Gastroesophageal sphincter (tissue), 4 donors: ENCODE data around the gene VRK2. TPM values are rescaled to one million over a fixed set of nuclear protein-coding genes. Genes with fewer than 3 reads are reported as not detected.
"Not testable (repeated sequence)": the region's sequence is repeated elsewhere in the genome, so short reads cannot be mapped to it uniquely, and the experiment has no call there.

Source experiments
- ATAC-seq: fragments of 150-250 bp; one replicate; pipeline ENCODE4 v1.9.1; 2016; ENCODE audit warnings: mild to moderate bottlenecking, moderate library complexity
- H3K27ac ChIP-seq, 4 donors: fragments of 200-600 bp; sonication (generic) in 3 of 4; 1 replicate in 3 of 4; 2 replicates in 1 of 4; pipeline ENCODE4 v1.5.1; 2016 to 2019
- H3K27me3 ChIP-seq: fragments of 200-600 bp; sonication (generic); one replicate; pipeline ENCODE4 v1.5.1; 2019
- H3K36me3 ChIP-seq, 2 donors: fragments of 200-600 bp; sonication (generic); one replicate each; pipeline ENCODE4 v1.5.1; 2019; ENCODE audit warnings: control low read depth in 1 of 2
- H3K4me1 ChIP-seq, 3 donors: fragments of 200-600 bp; sonication (generic); 1 replicate in 2 of 3; 2 replicates in 1 of 3; pipeline ENCODE4 v1.5.1; 2016 to 2019; ENCODE audit warnings: control low read depth in 2 of 3
- H3K4me3 ChIP-seq, 2 donors: fragments of 200-600 bp; sonication (generic); one replicate each; pipeline ENCODE4 v1.5.1; 2019; ENCODE audit warnings: mild to moderate bottlenecking in 1 of 2, moderate library complexity in 1 of 2
- H3K9me3 ChIP-seq, 3 donors: fragments of 200-600 bp; sonication (generic); one replicate each; pipeline ENCODE4 v1.5.1; 2017 to 2019; ENCODE audit warnings: control low read depth in 2 of 3
- EP300 ChIP-seq: sonication (generic); formaldehyde crosslinking; IDR thresholded peaks from one replicate; pipeline ENCODE4 v1.6.1; 2017; ENCODE audit warnings: antibody characterized with exemption, mild to moderate bottlenecking
- POLR2A ChIP-seq, 2 donors: fragments of 450-650 bp; IDR thresholded peaks; one replicate each; pipeline ENCODE4 v1.6.1; 2017; ENCODE audit warnings: antibody characterized with exemption in 2 of 2, mild to moderate bottlenecking in 2 of 2, moderate library complexity in 1 of 2
- POLR2AphosphoS5 ChIP-seq: sonication (generic); formaldehyde crosslinking; IDR thresholded peaks from one replicate; pipeline ENCODE4 v1.6.1; 2017; ENCODE audit warnings: antibody characterized with exemption
- WGBS, 2 donors: methylation state at CpG; one replicate each; pipeline ENCODE4 v1.1.5; 2018; ENCODE audit warnings: low coverage in 1 of 2; 5-methylcytosine and 5-hydroxymethylcytosine counted together
- total RNA-seq, 4 donors: library from RNA; depleted of rRNA; stranded (reverse); fragments of >200 nt; gene quantifications; one replicate each; pipeline ENCODE4 v1.1.0, GENCODE V29; 2016
- TF ChIP-seq, protein P1 (sequence below), 4 experiments: fragments of 200-600 bp in 2 of 4; fragments of 450-650 bp in 2 of 4; sonication (generic) in 1 of 4; IDR thresholded peaks; one replicate each; pipeline ENCODE4 v1.5.1; 2017 to 2019; ENCODE audit warnings: antibody characterized with exemption in 4 of 4, mild to moderate bottlenecking in 2 of 4, moderate library complexity in 2 of 4

Gene VRK2
- total RNA-seq, 4 donors from 2014 or later = 27.5 to 34.4 (median 29.1) TPM

DNA sequence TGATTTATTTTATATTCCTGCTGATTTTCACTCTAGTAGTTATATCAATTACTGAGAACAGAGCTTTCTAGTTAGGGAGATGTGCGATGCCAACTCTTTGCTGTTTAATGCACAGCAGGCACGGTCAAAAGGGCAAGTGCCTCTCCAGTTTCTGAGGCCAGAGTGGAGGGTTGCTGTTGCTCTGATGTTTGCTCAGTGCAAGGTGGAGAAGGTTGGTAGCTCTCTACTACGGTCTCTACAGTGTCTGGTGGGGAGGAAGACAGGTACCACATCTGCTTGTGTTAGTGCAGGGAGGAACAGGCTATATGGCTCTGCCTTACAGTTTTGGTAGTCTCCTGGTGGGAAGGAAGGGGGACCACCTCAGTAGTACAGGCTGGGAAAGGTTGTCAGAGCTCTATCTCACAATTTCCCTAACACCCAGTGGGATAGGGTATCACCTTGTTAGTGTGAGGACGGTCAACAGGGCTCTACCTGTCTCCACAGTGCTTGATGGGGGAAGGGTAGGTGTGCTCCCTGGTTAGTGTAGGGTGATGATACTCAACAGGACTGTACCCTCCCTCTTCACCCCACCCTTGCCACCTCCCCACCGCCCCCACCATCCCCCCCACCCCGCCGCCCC, 108.7 kb downstream of the VRK2 start:
- no peak for ATAC-seq
- Histone ChIP-seq H3K36me3 (peaks cover 0 to 45% of the 10 kb centered on the region in 2 donors), H3K9me3 (no peaks in the 10 kb centered on the region), H3K27ac (no peak overlapping the region), H3K4me3 (no peak overlapping the region), H3K27me3 (no peaks in the 10 kb centered on the region), H3K4me1 (no peaks in the 10 kb centered on the region)
- WGBS, 2 donors = 63 to 100% methylated on average over 2 to 3 of the region's 7 CpGs
- no peak for TF ChIP-seq POLR2A (IDR thresholded peaks at IDR 0.05)
- TF ChIP-seq, protein P1, sequence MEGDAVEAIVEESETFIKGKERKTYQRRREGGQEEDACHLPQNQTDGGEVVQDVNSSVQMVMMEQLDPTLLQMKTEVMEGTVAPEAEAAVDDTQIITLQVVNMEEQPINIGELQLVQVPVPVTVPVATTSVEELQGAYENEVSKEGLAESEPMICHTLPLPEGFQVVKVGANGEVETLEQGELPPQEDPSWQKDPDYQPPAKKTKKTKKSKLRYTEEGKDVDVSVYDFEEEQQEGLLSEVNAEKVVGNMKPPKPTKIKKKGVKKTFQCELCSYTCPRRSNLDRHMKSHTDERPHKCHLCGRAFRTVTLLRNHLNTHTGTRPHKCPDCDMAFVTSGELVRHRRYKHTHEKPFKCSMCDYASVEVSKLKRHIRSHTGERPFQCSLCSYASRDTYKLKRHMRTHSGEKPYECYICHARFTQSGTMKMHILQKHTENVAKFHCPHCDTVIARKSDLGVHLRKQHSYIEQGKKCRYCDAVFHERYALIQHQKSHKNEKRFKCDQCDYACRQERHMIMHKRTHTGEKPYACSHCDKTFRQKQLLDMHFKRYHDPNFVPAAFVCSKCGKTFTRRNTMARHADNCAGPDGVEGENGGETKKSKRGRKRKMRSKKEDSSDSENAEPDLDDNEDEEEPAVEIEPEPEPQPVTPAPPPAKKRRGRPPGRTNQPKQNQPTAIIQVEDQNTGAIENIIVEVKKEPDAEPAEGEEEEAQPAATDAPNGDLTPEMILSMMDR (IDR thresholded peaks at IDR 0.05) = no peak
- no peak for TF ChIP-seq EP300
- TF ChIP-seq POLR2AphosphoS5 = no peak

DNA sequence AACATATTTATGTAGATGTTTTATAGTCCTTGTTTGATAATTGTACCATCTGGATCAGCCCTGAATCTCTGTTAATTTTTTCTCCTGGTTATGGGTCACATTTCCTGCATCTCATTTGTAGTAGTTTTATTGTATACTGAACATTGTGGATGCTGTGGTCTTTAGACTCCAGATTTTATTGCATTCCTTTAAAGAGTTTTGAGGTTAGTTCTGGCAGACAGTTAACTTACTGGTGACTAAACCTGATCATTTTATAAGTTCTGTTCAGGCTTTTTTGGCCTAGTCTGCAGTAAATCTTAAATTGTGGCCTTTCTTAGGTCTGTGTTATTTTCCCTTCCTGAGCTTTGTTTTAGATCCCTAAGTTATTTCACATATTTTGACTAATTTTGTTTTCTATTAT, 110.2 kb downstream of the VRK2 start:
- H3K36me3 ChIP-seq = peaks cover 0 to 60% of the 10 kb centered on the region in 2 donors
- no peaks in the 10 kb centered on the region for H3K4me1 ChIP-seq
- no peaks in the 10 kb centered on the region for H3K9me3 ChIP-seq
- H3K27ac ChIP-seq = no peak overlapping the region
- ATAC-seq = no peak
- no peaks in the 10 kb centered on the region for H3K27me3 ChIP-seq
- H3K4me3 ChIP-seq = no peak overlapping the region
- TF ChIP-seq POLR2A (IDR thresholded peaks at IDR 0.05) = no peak
- TF ChIP-seq EP300 = no peak
- TF ChIP-seq, protein P1 (IDR thresholded peaks at IDR 0.05) = no peak
- TF ChIP-seq POLR2AphosphoS5 = no peak

DNA sequence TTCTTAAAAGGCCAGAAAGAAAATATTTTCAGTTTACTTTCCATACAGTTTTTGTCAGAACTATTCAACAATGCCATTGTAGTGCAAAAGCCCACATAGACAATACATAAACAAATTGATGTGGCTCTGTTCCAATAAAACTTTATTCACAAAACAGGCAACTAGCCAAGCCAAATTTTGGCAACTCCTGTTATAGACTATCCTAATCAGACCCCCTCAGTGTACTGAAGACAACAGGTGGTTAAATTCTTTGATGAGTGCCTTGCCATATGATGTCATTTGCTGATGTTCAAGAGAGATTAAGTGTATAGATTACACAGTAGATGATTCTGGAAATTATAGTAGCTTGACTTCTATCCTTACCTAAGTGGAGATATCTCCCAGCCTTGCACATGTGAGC, 111.1 kb downstream of the VRK2 start:
- Histone ChIP-seq H3K27me3 (no peaks in the 10 kb centered on the region), H3K4me3 (no peak overlapping the region), H3K9me3 (no peaks in the 10 kb centered on the region), H3K36me3 (peaks cover 0 to 70% of the 10 kb centered on the region in 2 donors), H3K4me1 (no peaks in the 10 kb centered on the region), H3K27ac (no peak overlapping the region)
- no peak for ATAC-seq
- TF ChIP-seq, protein P1 (IDR thresholded peaks at IDR 0.05) = no peak
- TF ChIP-seq EP300 (no peak), POLR2AphosphoS5 (no peak), POLR2A (IDR thresholded peaks at IDR 0.05) (no peak)

DNA sequence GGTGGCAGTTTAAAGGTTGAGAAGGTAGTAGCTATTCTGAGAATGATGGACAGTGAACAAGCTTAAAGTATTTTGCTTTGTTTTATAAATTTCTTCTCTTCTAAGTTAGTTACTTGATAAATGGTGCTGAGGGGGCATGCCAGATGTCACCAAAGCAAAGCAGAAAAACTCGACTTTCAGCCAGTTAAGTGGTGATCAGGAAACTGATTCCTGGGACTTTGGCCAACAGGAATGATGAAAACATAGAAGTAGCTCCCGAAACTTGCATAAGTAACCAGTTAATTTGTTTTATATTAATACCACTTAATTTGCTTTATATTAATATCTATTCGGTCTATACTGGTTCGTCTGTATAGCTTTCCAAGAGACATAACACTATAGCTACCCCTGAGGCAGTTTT, 111.9 kb downstream of the VRK2 start:
- peaks cover 0 to 75% of the 10 kb centered on the region in 2 donors for H3K36me3 ChIP-seq
- no peak overlapping the region for H3K27ac ChIP-seq
- TF ChIP-seq, protein P1 (IDR thresholded peaks at IDR 0.05) = no peak
- TF ChIP-seq POLR2AphosphoS5 (no peak), POLR2A (IDR thresholded peaks at IDR 0.05) (no peak), EP300 (no peak)
- H3K4me1 ChIP-seq = no peaks in the 10 kb centered on the region
- WGBS, 2 donors = 74 to 85% methylated on average over 4 of the region's 4 CpGs
- no peaks in the 10 kb centered on the region for H3K27me3 ChIP-seq
- H3K9me3 ChIP-seq = no peaks in the 10 kb centered on the region
- H3K4me3 ChIP-seq = no peak overlapping the region
- ATAC-seq = no peak

DNA sequence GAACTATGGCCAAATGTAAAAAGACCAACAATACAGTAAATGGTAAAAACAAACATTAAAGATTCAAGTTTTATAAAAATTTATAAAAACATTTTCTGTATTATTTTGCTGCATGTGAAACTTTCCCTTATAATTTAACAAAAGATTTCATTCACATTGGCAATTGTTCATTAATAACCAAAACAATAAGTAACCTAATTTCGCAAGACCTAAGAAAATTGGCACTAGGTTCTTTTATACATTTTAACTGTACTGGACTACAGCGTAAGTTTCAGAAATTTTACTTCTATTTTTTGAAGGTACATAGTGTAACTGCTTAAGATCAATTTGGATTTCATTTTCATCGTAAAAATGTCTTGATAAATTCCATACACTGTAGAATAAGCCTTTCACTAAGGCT, 117.3 kb downstream of the VRK2 start:
- no peaks in the 10 kb centered on the region for H3K4me1 ChIP-seq
- no peak overlapping the region for H3K4me3 ChIP-seq
- ATAC-seq = no peak
- H3K9me3 ChIP-seq = no peaks in the 10 kb centered on the region
- H3K27me3 ChIP-seq = no peaks in the 10 kb centered on the region
- no peak overlapping the region for H3K27ac ChIP-seq
- no peak for TF ChIP-seq POLR2A (IDR thresholded peaks at IDR 0.05)
- TF ChIP-seq POLR2AphosphoS5 = no peak
- TF ChIP-seq, protein P1 (IDR thresholded peaks at IDR 0.05) = no peak
- no peak for TF ChIP-seq EP300
- peaks cover 0 to 48% of the 10 kb centered on the region in 2 donors for H3K36me3 ChIP-seq
- WGBS, 2 donors = 97 to 100% methylated on average over 3 of the region's 3 CpGs

DNA sequence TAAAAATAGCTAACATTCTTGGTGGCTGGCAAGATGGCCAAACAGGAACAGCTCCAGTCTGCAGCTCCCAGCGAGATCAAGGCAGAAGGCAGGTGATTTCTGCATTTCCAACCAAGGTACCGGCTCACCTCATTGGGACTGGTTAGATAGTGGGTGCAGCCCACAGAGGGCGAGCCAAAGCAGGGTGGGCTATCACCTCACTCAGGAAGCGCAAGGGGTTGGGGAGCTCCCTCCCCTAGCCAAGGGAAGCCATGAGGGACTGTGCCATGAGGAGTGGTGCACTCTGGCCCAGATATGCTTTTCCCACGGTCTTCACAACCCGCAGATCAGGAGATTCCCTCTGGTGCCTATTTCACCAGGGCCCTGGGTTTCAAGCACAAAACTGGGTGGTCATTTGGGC, 121.5 kb downstream of the VRK2 start:
- Histone ChIP-seq H3K9me3 (peaks cover 0 to 15% (median 0%) of the 10 kb centered on the region in 3 donors), H3K36me3 (peaks cover 0 to 32% of the 10 kb centered on the region in 2 donors)
- not testable (repeated sequence) for ATAC-seq, H3K4me3 ChIP-seq, H3K27me3 ChIP-seq, H3K27ac ChIP-seq, H3K4me1 ChIP-seq
- 91% methylated on average over 4 of the region's 6 CpGs; no CpG with 5 or more reads in 1 of the 2 donors for WGBS, 2 donors

DNA sequence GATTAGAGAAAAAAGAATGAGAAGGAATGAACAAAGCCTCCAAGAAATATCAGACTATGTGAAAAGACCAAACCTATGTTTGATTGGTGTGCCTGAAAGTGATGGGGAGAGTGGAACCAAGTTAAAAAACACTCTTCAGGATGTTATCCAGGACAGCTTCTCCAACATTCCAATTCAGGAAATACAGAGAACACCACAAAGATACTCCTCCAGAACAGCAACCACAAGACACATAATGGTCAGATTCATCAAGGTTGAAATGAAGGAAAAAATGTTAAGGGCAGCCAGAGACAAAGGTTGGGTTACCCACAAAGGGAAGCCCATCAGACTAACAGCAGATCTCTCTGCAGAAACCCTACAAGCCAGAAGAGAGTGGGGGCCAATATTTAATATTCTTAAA, 123.2 kb downstream of the VRK2 start:
- not testable (repeated sequence) for H3K4me3 ChIP-seq, H3K27me3 ChIP-seq, H3K4me1 ChIP-seq, H3K27ac ChIP-seq, ATAC-seq
- Histone ChIP-seq H3K9me3 (peaks cover 0 to 15% (median 0%) of the 10 kb centered on the region in 3 donors), H3K36me3 (peaks cover 0 to 31% of the 10 kb centered on the region in 2 donors)
